Prostate gland (tissue), 2 donors: ENCODE measurements around the gene GGACT.

ENCODE experiments used
- POLR2AphosphoS5 ChIP-seq: sonication (generic); formaldehyde crosslinking; IDR thresholded peaks from one replicate; pipeline ENCODE4 v1.6.1; 2017; ENCODE audit warnings: antibody characterized with exemption
- TF ChIP-seq, protein P1 (sequence below), 4 experiments: fragments of 200-600 bp in 2 of 4; fragments of 450-650 bp in 2 of 4; sonication (generic) in 2 of 4; IDR thresholded peaks; 1 replicate in 3 of 4; 2 replicates in 1 of 4; pipeline ENCODE4 v1.5.1; 2016 to 2019; ENCODE audit warnings: antibody characterized with exemption in 4 of 4, mild to moderate bottlenecking in 2 of 4, moderate library complexity in 2 of 4

DNA sequence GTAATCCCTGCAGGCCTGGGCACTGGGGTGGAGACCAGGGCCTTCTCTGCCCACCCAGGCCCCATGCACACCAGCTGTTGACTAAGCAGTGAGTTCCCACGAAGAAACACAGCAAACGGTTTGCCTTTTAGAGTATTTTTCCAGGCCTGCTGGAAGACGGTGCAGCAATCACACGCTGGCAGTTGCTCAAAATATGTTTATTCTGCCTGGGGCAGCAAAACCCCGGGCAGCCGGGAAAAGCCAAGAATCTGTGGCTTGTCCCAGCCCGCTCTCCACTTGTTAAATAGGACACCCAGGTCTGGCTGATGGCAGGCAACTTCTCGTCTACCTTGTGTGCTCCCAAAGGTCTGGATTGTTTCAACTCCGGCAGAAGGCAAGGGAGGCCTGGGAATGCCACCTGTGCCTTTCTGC lies 40.8 kb downstream of the GGACT start:
- TF ChIP-seq, protein P1, sequence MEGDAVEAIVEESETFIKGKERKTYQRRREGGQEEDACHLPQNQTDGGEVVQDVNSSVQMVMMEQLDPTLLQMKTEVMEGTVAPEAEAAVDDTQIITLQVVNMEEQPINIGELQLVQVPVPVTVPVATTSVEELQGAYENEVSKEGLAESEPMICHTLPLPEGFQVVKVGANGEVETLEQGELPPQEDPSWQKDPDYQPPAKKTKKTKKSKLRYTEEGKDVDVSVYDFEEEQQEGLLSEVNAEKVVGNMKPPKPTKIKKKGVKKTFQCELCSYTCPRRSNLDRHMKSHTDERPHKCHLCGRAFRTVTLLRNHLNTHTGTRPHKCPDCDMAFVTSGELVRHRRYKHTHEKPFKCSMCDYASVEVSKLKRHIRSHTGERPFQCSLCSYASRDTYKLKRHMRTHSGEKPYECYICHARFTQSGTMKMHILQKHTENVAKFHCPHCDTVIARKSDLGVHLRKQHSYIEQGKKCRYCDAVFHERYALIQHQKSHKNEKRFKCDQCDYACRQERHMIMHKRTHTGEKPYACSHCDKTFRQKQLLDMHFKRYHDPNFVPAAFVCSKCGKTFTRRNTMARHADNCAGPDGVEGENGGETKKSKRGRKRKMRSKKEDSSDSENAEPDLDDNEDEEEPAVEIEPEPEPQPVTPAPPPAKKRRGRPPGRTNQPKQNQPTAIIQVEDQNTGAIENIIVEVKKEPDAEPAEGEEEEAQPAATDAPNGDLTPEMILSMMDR (IDR thresholded peaks at IDR 0.05) = no peak
- peak; percentile 84 for TF ChIP-seq POLR2AphosphoS5
